Measurements from ENCODE around the gene LEPROT.

- TF ChIP-seq CTCF (IDR thresholded peaks at IDR 0.05) (no peak), POLR2A (IDR thresholded peaks at IDR 0.05) (no peak)
These were observed 533 bp upstream of the LEPROT start for GRCh38 chr1:65419681-65420589.

Measured in stomach (tissue), 4 donors.